Esophagus muscularis mucosa (tissue), 4 donors: ENCODE data around the gene VWA5B1. TPM values are rescaled to one million over a fixed set of nuclear protein-coding genes. Genes with fewer than 3 reads are reported as not detected.

ENCODE experiments used
- DNase-seq: peaks from one replicate; pipeline ENCODE4 v3.0.0-alpha.2; 2017; ENCODE audit errors: extremely low spot score
- H3K27ac ChIP-seq, 4 donors: fragments of 200-600 bp; sonication (generic); replicated peaks in 1 of 4; 1 replicate in 3 of 4; 2 replicates in 1 of 4; pipeline ENCODE4 v1.5.1; 2016 to 2019; ENCODE audit warnings: mild to moderate bottlenecking in 1 of 4
- H3K27me3 ChIP-seq, 4 donors: fragments of 200-600 bp; sonication (generic); one replicate each; pipeline versions ENCODE4 v1.5.1 to v1.6.0; 2016 to 2019
- H3K36me3 ChIP-seq, 4 donors: fragments of 200-600 bp; sonication (generic); one replicate each; pipeline ENCODE4 v1.5.1; 2016 to 2019
- H3K4me1 ChIP-seq, 4 donors: fragments of 200-600 bp; sonication (generic); one replicate each; pipeline ENCODE4 v1.5.1; 2016 to 2019
- H3K4me3 ChIP-seq, 4 donors: fragments of 200-600 bp; sonication (generic); 1 replicate in 2 of 4; 2 replicates in 2 of 4; pipeline ENCODE4 v1.5.1; 2016 to 2019; ENCODE audit warnings: mild to moderate bottlenecking in 4 of 4, moderate library complexity in 1 of 4
- H3K9me3 ChIP-seq, 4 donors: fragments of 200-600 bp; sonication (generic); 1 replicate in 3 of 4; 2 replicates in 1 of 4; pipeline ENCODE4 v1.5.1; 2016 to 2019
- EP300 ChIP-seq: sonication (generic); formaldehyde crosslinking; IDR thresholded peaks from one replicate; pipeline ENCODE4 v1.6.1; 2017; ENCODE audit warnings: antibody characterized with exemption
- POLR2A ChIP-seq: fragments of 450-650 bp; IDR thresholded peaks from one replicate; pipeline ENCODE4 v1.6.1; 2017; ENCODE audit warnings: antibody characterized with exemption, moderate library complexity, mild to moderate bottlenecking, low read depth
- POLR2AphosphoS5 ChIP-seq, 2 donors: sonication (generic); formaldehyde crosslinking; IDR thresholded peaks; one replicate each; pipeline ENCODE4 v1.6.1; 2017; ENCODE audit warnings: antibody characterized with exemption in 2 of 2
- WGBS: methylation state at CpG from one replicate; pipeline ENCODE4 v1.1.5; 2018; 5-methylcytosine and 5-hydroxymethylcytosine counted together
- intact Hi-C: fragments of 100-400 bp; cut with DNase I; formaldehyde crosslinking; loops from one replicate; pipeline ENCODE4 v1.15.1; 2023
- total RNA-seq, 4 donors: library from RNA; depleted of rRNA; stranded (reverse); fragments of >200 nt; gene quantifications; one replicate each; pipeline versions ENCODE4 v1.1.0 to v1.2.1, GENCODE V29; 2016
- TF ChIP-seq, protein P1 (sequence below), 3 experiments: fragments of 200-600 bp in 2 of 3; fragments of 450-650 bp in 1 of 3; sonication (generic) in 2 of 3; IDR thresholded peaks; one replicate each; pipeline ENCODE4 v1.5.1; 2017 to 2019; ENCODE audit warnings: antibody characterized with exemption in 3 of 3, mild to moderate bottlenecking in 2 of 3, moderate library complexity in 1 of 3

The VWA5B1 gene
- total RNA-seq, 4 donors from 2014 or later = under 0.01 TPM; not detected in 3

- 32% methylated on average over 7 of the region's 7 CpGs for WGBS
- no peak overlapping the region for H3K27ac ChIP-seq
Observed at GRCh38 chr1:20250340-20250989, 40.2 kb upstream of the VWA5B1 start.

GRCh38 chr1:20252587-20252986 lies 38.1 kb upstream of the VWA5B1 start:
- Histone ChIP-seq H3K27me3 (peaks cover 0 to 25% (median 0%) of the 10 kb centered on the region in 4 donors), H3K4me1 (peaks cover 0 to 11% (median 4%) of the 10 kb centered on the region in 4 donors), H3K9me3 (no peaks in the 10 kb centered on the region), H3K4me3 (no peak overlapping the region), H3K36me3 (no peaks in the 10 kb centered on the region), H3K27ac (no peak overlapping the region)
- WGBS = 92% methylated on average over 1 of the region's 1 CpG
- TF ChIP-seq POLR2A = no peak
- TF ChIP-seq, protein P1, sequence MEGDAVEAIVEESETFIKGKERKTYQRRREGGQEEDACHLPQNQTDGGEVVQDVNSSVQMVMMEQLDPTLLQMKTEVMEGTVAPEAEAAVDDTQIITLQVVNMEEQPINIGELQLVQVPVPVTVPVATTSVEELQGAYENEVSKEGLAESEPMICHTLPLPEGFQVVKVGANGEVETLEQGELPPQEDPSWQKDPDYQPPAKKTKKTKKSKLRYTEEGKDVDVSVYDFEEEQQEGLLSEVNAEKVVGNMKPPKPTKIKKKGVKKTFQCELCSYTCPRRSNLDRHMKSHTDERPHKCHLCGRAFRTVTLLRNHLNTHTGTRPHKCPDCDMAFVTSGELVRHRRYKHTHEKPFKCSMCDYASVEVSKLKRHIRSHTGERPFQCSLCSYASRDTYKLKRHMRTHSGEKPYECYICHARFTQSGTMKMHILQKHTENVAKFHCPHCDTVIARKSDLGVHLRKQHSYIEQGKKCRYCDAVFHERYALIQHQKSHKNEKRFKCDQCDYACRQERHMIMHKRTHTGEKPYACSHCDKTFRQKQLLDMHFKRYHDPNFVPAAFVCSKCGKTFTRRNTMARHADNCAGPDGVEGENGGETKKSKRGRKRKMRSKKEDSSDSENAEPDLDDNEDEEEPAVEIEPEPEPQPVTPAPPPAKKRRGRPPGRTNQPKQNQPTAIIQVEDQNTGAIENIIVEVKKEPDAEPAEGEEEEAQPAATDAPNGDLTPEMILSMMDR (IDR thresholded peaks at IDR 0.05) = no peak
- no peak for TF ChIP-seq POLR2AphosphoS5 (IDR thresholded peaks at IDR 0.05)
- no peak for TF ChIP-seq EP300
- intact Hi-C loops = no loop called here
- DNase-seq = no peak

More at GRCh38 chr1:20250340-20250989, 40.2 kb upstream of the VWA5B1 start:
- H3K4me3 ChIP-seq = no peak overlapping the region
- no peaks in the 10 kb centered on the region for H3K9me3 ChIP-seq
- peaks cover 0 to 9% (median 0%) of the 10 kb centered on the region in 4 donors for H3K27me3 ChIP-seq
- peaks cover 0 to 11% (median 4%) of the 10 kb centered on the region in 4 donors for H3K4me1 ChIP-seq
- no peaks in the 10 kb centered on the region for H3K36me3 ChIP-seq
- intact Hi-C loops = no loop called here
- no peak for DNase-seq
- TF ChIP-seq EP300 (no peak), POLR2A (no peak), POLR2AphosphoS5 (IDR thresholded peaks at IDR 0.05) (no peak)
- TF ChIP-seq, protein P1 (IDR thresholded peaks at IDR 0.05) = no peak

GRCh38 chr1:20255666-20256065 lies 35.0 kb upstream of the VWA5B1 start:
- no peak for DNase-seq
- Histone ChIP-seq H3K9me3 (no peaks in the 10 kb centered on the region), H3K4me1 (peaks cover 0 to 11% (median 5%) of the 10 kb centered on the region in 4 donors), H3K4me3 (no peak overlapping the region), H3K36me3 (no peaks in the 10 kb centered on the region), H3K27ac (no peak overlapping the region), H3K27me3 (peaks cover 0 to 25% (median 0%) of the 10 kb centered on the region in 4 donors)
- WGBS = 44% methylated on average over 7 of the region's 7 CpGs
- intact Hi-C loops = no loop called here
- no peak for TF ChIP-seq POLR2AphosphoS5 (IDR thresholded peaks at IDR 0.05)

DNA sequence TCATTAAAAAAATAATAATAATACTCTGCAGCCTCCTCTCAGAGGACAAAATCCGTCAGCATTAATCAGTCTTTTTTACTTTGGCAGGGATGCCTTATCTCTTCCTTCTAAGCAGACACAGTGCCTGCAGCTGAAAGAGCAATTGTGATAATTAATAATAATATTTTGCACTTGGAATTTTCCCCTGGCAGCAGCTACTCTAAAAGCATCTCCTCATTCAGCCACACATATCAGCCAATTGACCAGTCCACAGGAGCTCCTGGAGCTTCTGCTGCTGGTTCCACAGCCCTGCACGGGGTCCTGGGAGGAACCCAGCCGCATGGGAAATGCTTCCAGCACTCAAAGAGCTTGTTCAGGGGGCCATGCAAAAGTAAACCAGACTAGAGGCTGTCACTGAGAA lies 31.0 kb upstream of the VWA5B1 start:
- H3K27ac ChIP-seq = no peak overlapping the region
- DNase-seq = no peak
- H3K9me3 ChIP-seq = no peaks in the 10 kb centered on the region
- H3K4me3 ChIP-seq = no peak overlapping the region
- 48% methylated on average over 2 of the region's 3 CpGs for WGBS
- no peak for TF ChIP-seq EP300
- no peak for TF ChIP-seq POLR2A
- no peak for TF ChIP-seq POLR2AphosphoS5 (IDR thresholded peaks at IDR 0.05)
- TF ChIP-seq, protein P1 (IDR thresholded peaks at IDR 0.05) = no peak
- peaks cover 0 to 6% (median 3%) of the 10 kb centered on the region in 4 donors for H3K4me1 ChIP-seq
- intact Hi-C loops = no loop called here
- H3K27me3 ChIP-seq = peaks cover 0 to 17% (median 0%) of the 10 kb centered on the region in 4 donors
- no peaks in the 10 kb centered on the region for H3K36me3 ChIP-seq

- Histone ChIP-seq H3K9me3 (no peaks in the 10 kb centered on the region), H3K36me3 (no peaks in the 10 kb centered on the region), H3K27ac (no peak overlapping the region), H3K4me3 (no peak overlapping the region), H3K4me1 (peaks cover 0 to 11% (median 5%) of the 10 kb centered on the region in 4 donors), H3K27me3 (peaks cover 0 to 9% (median 0%) of the 10 kb centered on the region in 4 donors)
- intact Hi-C loops = no loop called here
- TF ChIP-seq POLR2A (no peak), EP300 (no peak), POLR2AphosphoS5 (IDR thresholded peaks at IDR 0.05) (no peak)
- TF ChIP-seq, protein P1 (IDR thresholded peaks at IDR 0.05) = no peak
- 88% methylated on average over 5 of the region's 5 CpGs for WGBS
- no peak for DNase-seq
Observed at GRCh38 chr1:20261095-20261494, 29.6 kb upstream of the VWA5B1 start.
